Kidney epithelial cell (primary cell): Measurements from ENCODE around the gene ALG10B. TPM values are rescaled to one million over a fixed set of nuclear protein-coding genes. Genes with fewer than 3 reads are reported as not detected.

Experiments
- DNase-seq: peaks from one replicate; pipeline ENCODE4 v3.0.0-alpha.2; 2010; ENCODE audit warnings: low read depth
- H3K27me3 ChIP-seq: 2 replicates; pipeline ENCODE4 v1.6.0; 2011; ENCODE audit warnings: low read length; ENCODE audit not compliant: control insufficient read depth, insufficient read depth
- H3K36me3 ChIP-seq: 2 replicates; pipeline ENCODE4 v1.5.1; 2011; ENCODE audit warnings: low read length; ENCODE audit not compliant: control insufficient read depth, insufficient read depth
- H3K4me3 ChIP-seq: 2 replicates; pipeline ENCODE4 v1.5.1; 2011; ENCODE audit warnings: low read depth, mild to moderate bottlenecking, control low read depth, low read length
- CTCF ChIP-seq: IDR thresholded peaks from 2 replicates; pipeline ENCODE4 v1.5.1; 2011; ENCODE audit warnings: mild to moderate bottlenecking, moderate library complexity, low read length, control low read depth, inconsistent platforms; ENCODE audit not compliant: insufficient read depth, poor library complexity, severe bottlenecking
- total RNA-seq: library from RNA; depleted of rRNA; stranded (reverse); fragments of >200 nt; gene quantifications from 2 replicates; pipeline ENCODE4 v1.2.3, GENCODE V29; 2015

The ALG10B gene
- 3.3 and 3.9 TPM in 2 replicates for total RNA-seq

GRCh38 chr12:38316391-38317129 is at the start of gene ALG10B:
ALG10B (plus strand) TSS chr12:38316774; CDS start chr12:38316894, 120 bp downstream.
- peak; percentile 44 for TF ChIP-seq CTCF

GRCh38 chr12:38268612-38269011 is 48.0 kb upstream of the ALG10B start:
- Histone ChIP-seq H3K4me3 (no peak overlapping the region), H3K27me3 (no peaks in the 10 kb centered on the region), H3K36me3 (no peaks in the 10 kb centered on the region)
- DNase-seq: no peak
- TF ChIP-seq CTCF: no peak

More at GRCh38 chr12:38316391-38317129, at the start of gene ALG10B:
- H3K4me3 ChIP-seq: peak within 1 kb of the TSS; percentile 69
- DNase-seq: peak; percentile 67
- H3K27me3 ChIP-seq: no peaks in the 10 kb centered on the region
- H3K36me3 ChIP-seq: no peaks in the 10 kb centered on the region

- no peaks in the 10 kb centered on the region for H3K36me3 ChIP-seq
- H3K4me3 ChIP-seq: no peak overlapping the region
- TF ChIP-seq CTCF: no peak
- no peak for DNase-seq
- H3K27me3 ChIP-seq: no peaks in the 10 kb centered on the region
Measured at GRCh38 chr12:38269897-38270296, 46.7 kb upstream of the ALG10B start.

GRCh38 chr12:38279756-38280155 is 36.8 kb upstream of the ALG10B start:
- DNase-seq: no peak
- Histone ChIP-seq H3K27me3 (no peaks in the 10 kb centered on the region), H3K4me3 (no peak overlapping the region), H3K36me3 (no peaks in the 10 kb centered on the region)
- no peak for TF ChIP-seq CTCF

GRCh38 chr12:38282886-38283285 is 33.7 kb upstream of the ALG10B start:
- Histone ChIP-seq H3K36me3 (no peaks in the 10 kb centered on the region), H3K27me3 (no peaks in the 10 kb centered on the region), H3K4me3 (no peak overlapping the region)
- TF ChIP-seq CTCF: no peak
- DNase-seq: peak; percentile 37

GRCh38 chr12:38289396-38289795 is 27.2 kb upstream of the ALG10B start:
- TF ChIP-seq CTCF: no peak
- DNase-seq: no peak
- H3K36me3 ChIP-seq: no peaks in the 10 kb centered on the region
- H3K4me3 ChIP-seq: no peak overlapping the region
- no peaks in the 10 kb centered on the region for H3K27me3 ChIP-seq
